HEK293 (cell line): ENCODE data around the gene GASK1B.

Experiments
- IKZF3 ChIP-seq: fragments of 450-650 bp; IDR thresholded peaks from 2 replicates; pipeline ENCODE4 v1.5.0; 2018; ENCODE audit warnings: missing biosample characterization, mild to moderate bottlenecking, missing genetic modification characterization, moderate library complexity
- ZBTB1 ChIP-seq: fragments of 450-650 bp; formaldehyde crosslinking; IDR thresholded peaks from 2 replicates; pipeline ENCODE4 v1.5.1; 2016; ENCODE audit warnings: missing biosample characterization, missing genetic modification characterization
- ZNF138 ChIP-seq: fragments of 450-650 bp; formaldehyde crosslinking; IDR thresholded peaks from 2 replicates; pipeline ENCODE4 v1.5.1; 2016; ENCODE audit warnings: missing biosample characterization, missing genetic modification characterization, borderline replicate concordance
- ZNF274 ChIP-seq, 2 experiments: fragments of 200-500 bp in 1 of 2; fragments of 450-650 bp in 1 of 2; sonication (Bioruptor generic) in 1 of 2; formaldehyde crosslinking in 1 of 2; IDR thresholded peaks; 2 replicates each; pipeline versions ENCODE4 v1.5.1 to v1.6.1; 2014 to 2016; ENCODE audit warnings: borderline replicate concordance in 1 of 2, inconsistent platforms in 1 of 2, low read length in 1 of 2, missing biosample characterization in 1 of 2, missing genetic modification characterization in 1 of 2
- ZNF600 ChIP-seq: fragments of 450-650 bp; formaldehyde crosslinking; IDR thresholded peaks from 2 replicates; pipeline ENCODE4 v1.5.1; 2016; ENCODE audit warnings: missing biosample characterization, missing genetic modification characterization
- ZNF837 ChIP-seq: fragments of 450-650 bp; formaldehyde crosslinking; IDR thresholded peaks from 2 replicates; pipeline ENCODE4 v1.5.1; 2016; ENCODE audit warnings: missing biosample characterization, missing genetic modification characterization
- TF ChIP-seq, protein P1 (sequence below): fragments of 450-650 bp; formaldehyde crosslinking; IDR thresholded peaks from 2 replicates; pipeline ENCODE4 v1.5.1; 2016; ENCODE audit warnings: missing biosample characterization, missing genetic modification characterization
- TF ChIP-seq, protein P2 (sequence below): fragments of 450-650 bp; formaldehyde crosslinking; IDR thresholded peaks from 2 replicates; pipeline ENCODE4 v1.5.1; 2016; ENCODE audit warnings: missing biosample characterization, missing genetic modification characterization
- TF ChIP-seq, protein P3 (sequence below): fragments of 450-650 bp; formaldehyde crosslinking; IDR thresholded peaks from 2 replicates; pipeline ENCODE4 v1.5.1; 2016; ENCODE audit warnings: missing biosample characterization, missing genetic modification characterization, low read depth
- TF ChIP-seq, protein P4 (sequence below): IDR thresholded peaks from 2 replicates; pipeline ENCODE4 v1.6.1; 2011; ENCODE audit warnings: mild to moderate bottlenecking, low read depth, low read length, borderline replicate concordance
- TF ChIP-seq, protein P5 (sequence below): fragments of 450-650 bp; formaldehyde crosslinking; IDR thresholded peaks from 2 replicates; pipeline ENCODE4 v1.5.1; 2016; ENCODE audit warnings: missing biosample characterization, missing genetic modification characterization
- TF ChIP-seq, protein P6 (sequence below): fragments of 450-650 bp; IDR thresholded peaks from 2 replicates; pipeline ENCODE4 v1.5.1; 2018; ENCODE audit warnings: missing biosample characterization, mild to moderate bottlenecking, missing genetic modification characterization

DNA sequence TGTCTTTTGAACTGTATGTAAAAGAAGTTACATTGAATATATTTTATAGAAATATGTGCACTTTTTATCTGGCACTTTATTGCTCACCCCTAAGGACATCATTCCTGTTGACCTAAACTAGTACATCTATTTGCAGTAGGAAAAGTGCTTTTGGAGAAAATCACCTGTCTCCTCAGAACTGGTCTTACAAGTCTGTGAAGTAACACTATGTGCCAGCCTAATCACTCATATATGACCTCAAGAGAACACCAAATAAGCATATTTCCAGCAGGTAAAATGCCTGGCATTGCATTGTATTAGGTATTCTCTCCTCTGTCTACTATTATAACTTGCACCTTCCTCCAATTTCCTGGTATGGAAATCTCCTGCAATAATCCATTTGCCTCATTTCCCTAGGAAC is 4.0 kb upstream of the GASK1B start:
- TF ChIP-seq, protein P1, sequence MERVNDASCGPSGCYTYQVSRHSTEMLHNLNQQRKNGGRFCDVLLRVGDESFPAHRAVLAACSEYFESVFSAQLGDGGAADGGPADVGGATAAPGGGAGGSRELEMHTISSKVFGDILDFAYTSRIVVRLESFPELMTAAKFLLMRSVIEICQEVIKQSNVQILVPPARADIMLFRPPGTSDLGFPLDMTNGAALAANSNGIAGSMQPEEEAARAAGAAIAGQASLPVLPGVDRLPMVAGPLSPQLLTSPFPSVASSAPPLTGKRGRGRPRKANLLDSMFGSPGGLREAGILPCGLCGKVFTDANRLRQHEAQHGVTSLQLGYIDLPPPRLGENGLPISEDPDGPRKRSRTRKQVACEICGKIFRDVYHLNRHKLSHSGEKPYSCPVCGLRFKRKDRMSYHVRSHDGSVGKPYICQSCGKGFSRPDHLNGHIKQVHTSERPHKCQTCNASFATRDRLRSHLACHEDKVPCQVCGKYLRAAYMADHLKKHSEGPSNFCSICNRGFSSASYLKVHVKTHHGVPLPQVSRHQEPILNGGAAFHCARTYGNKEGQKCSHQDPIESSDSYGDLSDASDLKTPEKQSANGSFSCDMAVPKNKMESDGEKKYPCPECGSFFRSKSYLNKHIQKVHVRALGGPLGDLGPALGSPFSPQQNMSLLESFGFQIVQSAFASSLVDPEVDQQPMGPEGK: no peak
- TF ChIP-seq, protein P2, sequence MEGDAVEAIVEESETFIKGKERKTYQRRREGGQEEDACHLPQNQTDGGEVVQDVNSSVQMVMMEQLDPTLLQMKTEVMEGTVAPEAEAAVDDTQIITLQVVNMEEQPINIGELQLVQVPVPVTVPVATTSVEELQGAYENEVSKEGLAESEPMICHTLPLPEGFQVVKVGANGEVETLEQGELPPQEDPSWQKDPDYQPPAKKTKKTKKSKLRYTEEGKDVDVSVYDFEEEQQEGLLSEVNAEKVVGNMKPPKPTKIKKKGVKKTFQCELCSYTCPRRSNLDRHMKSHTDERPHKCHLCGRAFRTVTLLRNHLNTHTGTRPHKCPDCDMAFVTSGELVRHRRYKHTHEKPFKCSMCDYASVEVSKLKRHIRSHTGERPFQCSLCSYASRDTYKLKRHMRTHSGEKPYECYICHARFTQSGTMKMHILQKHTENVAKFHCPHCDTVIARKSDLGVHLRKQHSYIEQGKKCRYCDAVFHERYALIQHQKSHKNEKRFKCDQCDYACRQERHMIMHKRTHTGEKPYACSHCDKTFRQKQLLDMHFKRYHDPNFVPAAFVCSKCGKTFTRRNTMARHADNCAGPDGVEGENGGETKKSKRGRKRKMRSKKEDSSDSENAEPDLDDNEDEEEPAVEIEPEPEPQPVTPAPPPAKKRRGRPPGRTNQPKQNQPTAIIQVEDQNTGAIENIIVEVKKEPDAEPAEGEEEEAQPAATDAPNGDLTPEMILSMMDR (tag by site-specific recombination): no peak
- TF ChIP-seq IKZF3 (tag by site-specific recombination): no peak
- TF ChIP-seq, protein P3, sequence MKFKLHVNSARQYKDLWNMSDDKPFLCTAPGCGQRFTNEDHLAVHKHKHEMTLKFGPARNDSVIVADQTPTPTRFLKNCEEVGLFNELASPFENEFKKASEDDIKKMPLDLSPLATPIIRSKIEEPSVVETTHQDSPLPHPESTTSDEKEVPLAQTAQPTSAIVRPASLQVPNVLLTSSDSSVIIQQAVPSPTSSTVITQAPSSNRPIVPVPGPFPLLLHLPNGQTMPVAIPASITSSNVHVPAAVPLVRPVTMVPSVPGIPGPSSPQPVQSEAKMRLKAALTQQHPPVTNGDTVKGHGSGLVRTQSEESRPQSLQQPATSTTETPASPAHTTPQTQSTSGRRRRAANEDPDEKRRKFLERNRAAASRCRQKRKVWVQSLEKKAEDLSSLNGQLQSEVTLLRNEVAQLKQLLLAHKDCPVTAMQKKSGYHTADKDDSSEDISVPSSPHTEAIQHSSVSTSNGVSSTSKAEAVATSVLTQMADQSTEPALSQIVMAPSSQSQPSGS (tag by site-specific recombination): no peak
- TF ChIP-seq ZNF837 (tag by site-specific recombination): no peak
- TF ChIP-seq, protein P4, sequence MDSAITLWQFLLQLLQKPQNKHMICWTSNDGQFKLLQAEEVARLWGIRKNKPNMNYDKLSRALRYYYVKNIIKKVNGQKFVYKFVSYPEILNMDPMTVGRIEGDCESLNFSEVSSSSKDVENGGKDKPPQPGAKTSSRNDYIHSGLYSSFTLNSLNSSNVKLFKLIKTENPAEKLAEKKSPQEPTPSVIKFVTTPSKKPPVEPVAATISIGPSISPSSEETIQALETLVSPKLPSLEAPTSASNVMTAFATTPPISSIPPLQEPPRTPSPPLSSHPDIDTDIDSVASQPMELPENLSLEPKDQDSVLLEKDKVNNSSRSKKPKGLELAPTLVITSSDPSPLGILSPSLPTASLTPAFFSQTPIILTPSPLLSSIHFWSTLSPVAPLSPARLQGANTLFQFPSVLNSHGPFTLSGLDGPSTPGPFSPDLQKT: no peak
- TF ChIP-seq ZNF274 (IDR thresholded peaks at IDR 0.05; ENCODE audit: low read length): no peak
- TF ChIP-seq ZNF274 (tag by site-specific recombination; IDR thresholded peaks at IDR 0.05; ENCODE audit: borderline replicate concordance): no peak
- TF ChIP-seq, protein P5, sequence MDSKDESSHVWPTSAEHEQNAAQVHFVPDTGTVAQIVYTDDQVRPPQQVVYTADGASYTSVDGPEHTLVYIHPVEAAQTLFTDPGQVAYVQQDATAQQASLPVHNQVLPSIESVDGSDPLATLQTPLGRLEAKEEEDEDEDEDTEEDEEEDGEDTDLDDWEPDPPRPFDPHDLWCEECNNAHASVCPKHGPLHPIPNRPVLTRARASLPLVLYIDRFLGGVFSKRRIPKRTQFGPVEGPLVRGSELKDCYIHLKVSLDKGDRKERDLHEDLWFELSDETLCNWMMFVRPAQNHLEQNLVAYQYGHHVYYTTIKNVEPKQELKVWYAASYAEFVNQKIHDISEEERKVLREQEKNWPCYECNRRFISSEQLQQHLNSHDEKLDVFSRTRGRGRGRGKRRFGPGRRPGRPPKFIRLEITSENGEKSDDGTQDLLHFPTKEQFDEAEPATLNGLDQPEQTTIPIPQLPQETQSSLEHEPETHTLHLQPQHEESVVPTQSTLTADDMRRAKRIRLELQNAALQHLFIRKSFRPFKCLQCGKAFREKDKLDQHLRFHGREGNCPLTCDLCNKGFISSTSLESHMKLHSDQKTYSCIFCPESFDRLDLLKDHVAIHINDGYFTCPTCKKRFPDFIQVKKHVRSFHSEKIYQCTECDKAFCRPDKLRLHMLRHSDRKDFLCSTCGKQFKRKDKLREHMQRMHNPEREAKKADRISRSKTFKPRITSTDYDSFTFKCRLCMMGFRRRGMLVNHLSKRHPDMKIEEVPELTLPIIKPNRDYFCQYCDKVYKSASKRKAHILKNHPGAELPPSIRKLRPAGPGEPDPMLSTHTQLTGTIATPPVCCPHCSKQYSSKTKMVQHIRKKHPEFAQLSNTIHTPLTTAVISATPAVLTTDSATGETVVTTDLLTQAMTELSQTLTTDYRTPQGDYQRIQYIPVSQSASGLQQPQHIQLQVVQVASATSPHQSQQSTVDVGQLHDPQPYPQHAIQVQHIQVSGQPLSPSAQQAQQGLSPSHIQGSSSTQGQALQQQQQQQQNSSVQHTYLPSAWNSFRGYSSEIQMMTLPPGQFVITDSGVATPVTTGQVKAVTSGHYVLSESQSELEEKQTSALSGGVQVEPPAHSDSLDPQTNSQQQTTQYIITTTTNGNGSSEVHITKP (tag by site-specific recombination): no peak
- TF ChIP-seq ZNF600 (tag by site-specific recombination): no peak
- TF ChIP-seq ZNF138 (tag by site-specific recombination): no peak
- TF ChIP-seq, protein P6, sequence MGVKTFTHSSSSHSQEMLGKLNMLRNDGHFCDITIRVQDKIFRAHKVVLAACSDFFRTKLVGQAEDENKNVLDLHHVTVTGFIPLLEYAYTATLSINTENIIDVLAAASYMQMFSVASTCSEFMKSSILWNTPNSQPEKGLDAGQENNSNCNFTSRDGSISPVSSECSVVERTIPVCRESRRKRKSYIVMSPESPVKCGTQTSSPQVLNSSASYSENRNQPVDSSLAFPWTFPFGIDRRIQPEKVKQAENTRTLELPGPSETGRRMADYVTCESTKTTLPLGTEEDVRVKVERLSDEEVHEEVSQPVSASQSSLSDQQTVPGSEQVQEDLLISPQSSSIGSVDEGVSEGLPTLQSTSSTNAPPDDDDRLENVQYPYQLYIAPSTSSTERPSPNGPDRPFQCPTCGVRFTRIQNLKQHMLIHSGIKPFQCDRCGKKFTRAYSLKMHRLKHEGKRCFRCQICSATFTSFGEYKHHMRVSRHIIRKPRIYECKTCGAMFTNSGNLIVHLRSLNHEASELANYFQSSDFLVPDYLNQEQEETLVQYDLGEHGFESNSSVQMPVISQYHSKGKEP (tag by site-specific recombination): no peak
- no peak for TF ChIP-seq ZBTB1 (tag by site-specific recombination)
